CD14-positive monocyte (primary cell): ENCODE results near the gene SLIT3. TPM values are rescaled to one million over a fixed set of nuclear protein-coding genes. Genes with fewer than 3 reads are reported as not detected.

ENCODE experiments used
- DNase-seq, 3 donors: peaks; one replicate each; pipeline ENCODE4 v3.0.0-alpha.2; 2011 to 2022
- H2AFZ ChIP-seq: 2 replicates; pipeline ENCODE4 v1.6.0; 2012; ENCODE audit warnings: mild to moderate bottlenecking, low read depth, low read length, inconsistent platforms; ENCODE audit not compliant: insufficient read depth, poor library complexity, severe bottlenecking
- H3K27ac ChIP-seq, 2 donors: 1 replicate in 1 of 2; 2 replicates in 1 of 2; pipeline ENCODE4 v1.5.1; 2012 to 2013; ENCODE audit warnings: low read length in 2 of 2, control low read depth in 1 of 2, inconsistent platforms in 1 of 2, low read depth in 1 of 2, mild to moderate bottlenecking in 1 of 2
- H3K27me3 ChIP-seq, 2 donors: one replicate each; pipeline versions ENCODE4 v1.6.0 to v1.6.1; 2011 to 2013; ENCODE audit warnings: low read length in 2 of 2; ENCODE audit not compliant: control insufficient read depth in 2 of 2, insufficient read depth in 2 of 2
- H3K36me3 ChIP-seq, 2 donors: replicated peaks in 1 of 2; 1 replicate in 1 of 2; 2 replicates in 1 of 2; pipeline versions ENCODE4 v1.5.1 to v1.6.1; 2012 to 2013; ENCODE audit warnings: low read length in 2 of 2, control low read depth in 1 of 2, inconsistent platforms in 1 of 2, mild to moderate bottlenecking in 1 of 2; ENCODE audit not compliant: insufficient read depth in 2 of 2, control insufficient read depth in 1 of 2
- H3K4me1 ChIP-seq, 2 donors: 1 replicate in 1 of 2; 2 replicates in 1 of 2; pipeline versions ENCODE4 v1.5.1 to v1.6.1; 2012 to 2013; ENCODE audit warnings: low read length in 2 of 2, control low read depth in 1 of 2, inconsistent platforms in 1 of 2, mild to moderate bottlenecking in 1 of 2, moderate library complexity in 1 of 2; ENCODE audit not compliant: insufficient read depth in 2 of 2, control insufficient read depth in 1 of 2
- H3K4me2 ChIP-seq: replicated peaks from 2 replicates; pipeline ENCODE3; 2012; ENCODE audit warnings: low read length, moderate library complexity, mild to moderate bottlenecking; ENCODE audit not compliant: poor library complexity, severe bottlenecking; ENCODE audit errors: extremely low read depth
- H3K4me3 ChIP-seq, 3 experiments: fragments of 200-600 bp in 1 of 3; sonication (generic) in 1 of 3; replicated peaks in 1 of 3; 1 replicate in 2 of 3; 2 replicates in 1 of 3; pipeline ENCODE4 v1.5.1; 2011 to 2013; ENCODE audit warnings: low read length in 3 of 3, mild to moderate bottlenecking in 3 of 3, control low read depth in 2 of 3, low read depth in 2 of 3, inconsistent platforms in 1 of 3, moderate library complexity in 1 of 3
- H3K79me2 ChIP-seq: 2 replicates; pipeline ENCODE4 v1.6.0; 2012; ENCODE audit warnings: mild to moderate bottlenecking, control low read depth, inconsistent platforms, low read length, moderate library complexity; ENCODE audit not compliant: insufficient read depth
- H3K9ac ChIP-seq: 2 replicates; pipeline ENCODE4 v1.6.0; 2017; ENCODE audit warnings: low read length, mild to moderate bottlenecking; ENCODE audit not compliant: insufficient read depth, poor library complexity, severe bottlenecking
- H3K9me3 ChIP-seq, 2 donors: replicated peaks in 1 of 2; 1 replicate in 1 of 2; 2 replicates in 1 of 2; pipeline versions ENCODE4 v1.5.1 to v1.6.1; 2012 to 2013; ENCODE audit warnings: low read length in 2 of 2, control low read depth in 1 of 2; ENCODE audit not compliant: control insufficient read depth in 1 of 2, insufficient read depth in 1 of 2
- H4K20me1 ChIP-seq: 2 replicates; pipeline ENCODE4 v1.6.0; 2012; ENCODE audit warnings: mild to moderate bottlenecking, low read length, control low read depth, moderate library complexity; ENCODE audit not compliant: insufficient read depth
- H3K27ac Mint-ChIP-seq, 7 donors: one replicate each; pipeline ENCODE4 v1.8.0; 2020; ENCODE audit warnings: mild to moderate bottlenecking in 7 of 7, mixed read lengths in 7 of 7, moderate library complexity in 6 of 7, inconsistent platforms in 2 of 7
- H3K27me3 Mint-ChIP-seq, 3 donors: one replicate each; pipeline ENCODE4 v1.8.0; 2021 to 2022; ENCODE audit warnings: low read depth in 3 of 3, mild to moderate bottlenecking in 3 of 3, mixed read lengths in 3 of 3, moderate library complexity in 3 of 3, inconsistent platforms in 1 of 3
- H3K36me3 Mint-ChIP-seq, 2 donors: one replicate each; pipeline ENCODE4 v1.8.0; 2020; ENCODE audit warnings: mixed read lengths in 2 of 2, inconsistent platforms in 1 of 2, mild to moderate bottlenecking in 1 of 2
- H3K4me1 Mint-ChIP-seq: one replicate; pipeline ENCODE4 v1.8.0; 2020; ENCODE audit warnings: mild to moderate bottlenecking, mixed read lengths
- H3K4me3 Mint-ChIP-seq, 2 donors: one replicate each; pipeline ENCODE4 v1.8.0; 2020; ENCODE audit warnings: mild to moderate bottlenecking in 2 of 2, mixed read lengths in 2 of 2, moderate library complexity in 1 of 2
- H3K9me3 Mint-ChIP-seq, 7 donors: one replicate each; pipeline ENCODE4 v1.8.0; 2020 to 2022; ENCODE audit warnings: mixed read lengths in 7 of 7, mild to moderate bottlenecking in 6 of 7, moderate library complexity in 6 of 7, inconsistent platforms in 2 of 7
- WGBS: methylation state at CpG from one replicate; pipeline ENCODE4 v1.1.5; 2013; ENCODE audit warnings: missing lambda C conversion rate; ENCODE audit not compliant: insufficient coverage; 5-methylcytosine and 5-hydroxymethylcytosine counted together
- intact Hi-C, 2 donors: fragments of 100-400 bp; cut with micrococcal nuclease; formaldehyde crosslinking; loops; one replicate each; pipeline versions ENCODE4 v1.15.0 to v1.15.1; 2023
- polyA plus RNA-seq, 3 donors: library from polyadenylated mRNA; depleted of rRNA in 1 of 3; unstranded in 2 of 3; stranded (reverse) in 1 of 3; fragments of 300-500 nt in 2 of 3; fragments of >200 nt in 1 of 3; fragmentation: Illumina TruSeq in 2 of 3; gene quantifications; 1 replicate in 2 of 3; 2 replicates in 1 of 3; pipeline ENCODE4 v1.2.3, GENCODE V29; 2012 to 2021
- TF ChIP-seq, protein P1 (sequence below): fragments of 200-600 bp; IDR thresholded peaks from one replicate; pipeline ENCODE4 v1.8.0; 2022; ENCODE audit warnings: antibody characterized with exemption, mild to moderate bottlenecking

Gene SLIT3
- polyA plus RNA-seq, 3 donors = not detected

DNA sequence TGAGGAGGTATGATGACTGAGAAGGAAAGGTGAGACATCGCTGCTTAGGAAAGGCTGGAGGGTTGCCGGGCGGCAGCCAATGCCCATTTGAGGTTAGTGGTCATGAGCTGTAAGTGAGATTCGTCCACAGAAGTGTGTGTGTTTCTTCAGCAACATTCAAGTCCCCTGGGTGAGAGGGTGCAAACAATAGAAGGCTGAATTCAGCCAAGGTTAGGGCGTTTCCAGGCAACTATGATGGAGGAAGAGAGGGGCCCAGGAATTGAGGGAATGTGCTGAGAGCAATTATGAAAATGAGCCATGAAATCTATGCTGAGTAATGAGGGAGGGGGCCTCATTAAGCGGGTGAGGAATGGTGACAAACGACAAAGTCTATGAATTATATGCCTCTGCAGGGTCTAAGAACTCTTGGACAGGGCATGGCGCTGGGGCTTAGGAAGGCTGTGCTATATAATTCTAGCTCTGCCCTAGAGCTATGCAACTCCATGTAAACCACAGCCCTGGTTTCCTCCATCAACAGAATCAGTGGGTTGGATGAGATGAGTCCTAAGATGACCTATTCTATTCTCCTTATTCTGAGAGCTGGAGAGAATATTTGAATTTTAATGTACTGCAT, 96.0 kb downstream of the SLIT3 start:
- H3K4me1 ChIP-seq = no peaks in the 10 kb centered on the region
- H3K27me3 ChIP-seq = no peaks in the 10 kb centered on the region
- peaks cover 6 to 25% (median 13%) of the 10 kb centered on the region in 7 donors for H3K9me3 Mint-ChIP-seq
- no peaks in the 10 kb centered on the region for H3K36me3 Mint-ChIP-seq
- intact Hi-C loops = no loop called here
- no peaks in the 10 kb centered on the region for H3K79me2 ChIP-seq
- 94% methylated on average over 7 of the region's 8 CpGs for WGBS
- no peak overlapping the region for H3K4me3 Mint-ChIP-seq
- H3K4me2 ChIP-seq = no peak overlapping the region
- no peak overlapping the region for H2AFZ ChIP-seq
- no peak for DNase-seq
- H3K4me1 Mint-ChIP-seq = no peaks in the 10 kb centered on the region
- H3K4me3 ChIP-seq = no peak overlapping the region
- H3K27ac ChIP-seq = no peak overlapping the region
- TF ChIP-seq, protein P1, sequence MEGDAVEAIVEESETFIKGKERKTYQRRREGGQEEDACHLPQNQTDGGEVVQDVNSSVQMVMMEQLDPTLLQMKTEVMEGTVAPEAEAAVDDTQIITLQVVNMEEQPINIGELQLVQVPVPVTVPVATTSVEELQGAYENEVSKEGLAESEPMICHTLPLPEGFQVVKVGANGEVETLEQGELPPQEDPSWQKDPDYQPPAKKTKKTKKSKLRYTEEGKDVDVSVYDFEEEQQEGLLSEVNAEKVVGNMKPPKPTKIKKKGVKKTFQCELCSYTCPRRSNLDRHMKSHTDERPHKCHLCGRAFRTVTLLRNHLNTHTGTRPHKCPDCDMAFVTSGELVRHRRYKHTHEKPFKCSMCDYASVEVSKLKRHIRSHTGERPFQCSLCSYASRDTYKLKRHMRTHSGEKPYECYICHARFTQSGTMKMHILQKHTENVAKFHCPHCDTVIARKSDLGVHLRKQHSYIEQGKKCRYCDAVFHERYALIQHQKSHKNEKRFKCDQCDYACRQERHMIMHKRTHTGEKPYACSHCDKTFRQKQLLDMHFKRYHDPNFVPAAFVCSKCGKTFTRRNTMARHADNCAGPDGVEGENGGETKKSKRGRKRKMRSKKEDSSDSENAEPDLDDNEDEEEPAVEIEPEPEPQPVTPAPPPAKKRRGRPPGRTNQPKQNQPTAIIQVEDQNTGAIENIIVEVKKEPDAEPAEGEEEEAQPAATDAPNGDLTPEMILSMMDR = no peak
- H3K27ac Mint-ChIP-seq = no peak overlapping the region
- no peaks in the 10 kb centered on the region for H3K36me3 ChIP-seq
- peaks cover 0 to 11% of the 10 kb centered on the region in 2 donors for H3K9me3 ChIP-seq
- H3K9ac ChIP-seq = no peak overlapping the region
- no peaks in the 10 kb centered on the region for H4K20me1 ChIP-seq
- peaks cover 0 to 2% (median 0%) of the 10 kb centered on the region in 3 donors for H3K27me3 Mint-ChIP-seq

DNA sequence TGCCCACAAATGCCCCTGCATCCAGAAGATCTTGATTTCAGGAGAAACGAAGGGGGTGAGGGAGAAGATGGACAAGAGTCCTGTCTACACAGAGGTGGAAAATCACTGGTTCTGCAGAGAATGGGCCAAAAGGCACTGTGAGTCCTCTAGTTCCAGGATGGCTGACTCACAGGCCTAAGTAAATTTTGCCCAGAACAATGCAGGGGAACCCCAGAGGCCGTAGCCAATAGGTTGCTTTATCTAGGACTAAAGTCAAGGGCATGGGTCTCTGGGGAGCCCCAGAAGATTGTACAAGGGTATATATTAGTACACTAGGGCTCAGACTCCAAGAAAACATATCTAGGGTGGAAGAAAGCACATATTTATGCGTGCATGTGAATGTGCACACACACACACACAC, 98.0 kb downstream of the SLIT3 start:
- no peaks in the 10 kb centered on the region for H3K79me2 ChIP-seq
- TF ChIP-seq, protein P1 = no peak
- no peaks in the 10 kb centered on the region for H3K4me1 ChIP-seq
- peaks cover 6 to 25% (median 11%) of the 10 kb centered on the region in 7 donors for H3K9me3 Mint-ChIP-seq
- no peak overlapping the region for H3K4me2 ChIP-seq
- no peaks in the 10 kb centered on the region for H3K4me1 Mint-ChIP-seq
- no peak overlapping the region for H2AFZ ChIP-seq
- no peak overlapping the region for H3K4me3 ChIP-seq
- H4K20me1 ChIP-seq = no peaks in the 10 kb centered on the region
- 80% methylated on average over 1 of the region's 3 CpGs for WGBS
- H3K27me3 Mint-ChIP-seq = peaks cover 0 to 2% (median 0%) of the 10 kb centered on the region in 3 donors
- no peak overlapping the region for H3K4me3 Mint-ChIP-seq
- H3K9ac ChIP-seq = no peak overlapping the region
- DNase-seq = no peak
- peaks cover 0 to 11% of the 10 kb centered on the region in 2 donors for H3K9me3 ChIP-seq
- no peak overlapping the region for H3K27ac Mint-ChIP-seq
- H3K36me3 Mint-ChIP-seq = no peaks in the 10 kb centered on the region
- H3K27me3 ChIP-seq = no peaks in the 10 kb centered on the region
- H3K36me3 ChIP-seq = no peaks in the 10 kb centered on the region
- intact Hi-C loops = no loop called here
- no peak overlapping the region for H3K27ac ChIP-seq
